HuH-7 (cell line): ENCODE data around the gene IL1B.
"Not testable (repeated sequence)": the region's sequence is repeated elsewhere in the genome, so short reads cannot be mapped to it uniquely, and the experiment has no call there.

ENCODE experiments used
- DNase-seq: peaks from one replicate; pipeline ENCODE4 v3.0.0; 2011; ENCODE audit warnings: low spot score

The IL1B gene

GRCh38 chr2:112849956-112850355, 13.4 kb upstream of the IL1B start:
- DNase-seq: no peak

GRCh38 chr2:112848833-112849232, 12.3 kb upstream of the IL1B start:
- no peak for DNase-seq

GRCh38 chr2:112846031-112846430, 9.5 kb upstream of the IL1B start:
- DNase-seq: no peak

- DNase-seq: no peak
Observed at GRCh38 chr2:112843836-112844235, 7.3 kb upstream of the IL1B start.

- DNase-seq: no peak
Observed at GRCh38 chr2:112843288-112843687, 6.7 kb upstream of the IL1B start.

GRCh38 chr2:112841295-112842044, 4.9 kb upstream of the IL1B start:
- no peak for DNase-seq

GRCh38 chr2:112840068-112840445, 3.5 kb upstream of the IL1B start:
- DNase-seq: no peak

- DNase-seq: no peak
Observed at GRCh38 chr2:112839407-112840067, 3.0 kb upstream of the IL1B start.

GRCh38 chr2:112836163-112836560, 417 bp downstream of the IL1B start:
- no peak for DNase-seq

GRCh38 chr2:112835536-112836162, 930 bp downstream of the IL1B start:
- DNase-seq: no peak

- no peak for DNase-seq
Observed at GRCh38 chr2:112835061-112835501, 1.5 kb downstream of the IL1B start.

GRCh38 chr2:112834396-112835037, 2.1 kb downstream of the IL1B start:
- no peak for DNase-seq

GRCh38 chr2:112833976-112834375, 2.6 kb downstream of the IL1B start:
- DNase-seq: no peak

- DNase-seq: not testable (repeated sequence)
Observed at GRCh38 chr2:112833639-112833931, 3.0 kb downstream of the IL1B start.

- DNase-seq: no peak
Observed at GRCh38 chr2:112832841-112833638, 3.5 kb downstream of the IL1B start.

GRCh38 chr2:112831946-112832840, 4.4 kb downstream of the IL1B start:
- no peak for DNase-seq

- DNase-seq: no peak
Observed at GRCh38 chr2:112831513-112831845, 5.1 kb downstream of the IL1B start.

GRCh38 chr2:112830682-112831512, 5.7 kb downstream of the IL1B start:
- DNase-seq: no peak

GRCh38 chr2:112829961-112830681, 6.5 kb downstream of the IL1B start:
- no peak for DNase-seq
